Epithelial cell of proximal tubule (primary cell): ENCODE measurements around the gene REN. TPM values are rescaled to one million over a fixed set of nuclear protein-coding genes. Genes with fewer than 3 reads are reported as not detected.

ENCODE experiments used
- DNase-seq: peaks from one replicate; pipeline ENCODE4 v3.0.0-alpha.2; 2011; ENCODE audit warnings: low read depth
- H3K4me3 ChIP-seq: 2 replicates; pipeline ENCODE4 v1.5.1; 2011; ENCODE audit warnings: low read depth, mild to moderate bottlenecking, low read length
- total RNA-seq: library from RNA; depleted of rRNA; stranded (reverse); fragments of >200 nt; gene quantifications from 2 replicates; pipeline ENCODE4 v1.2.3, GENCODE V29; 2015
- TF ChIP-seq, protein P1 (sequence below): conservative IDR thresholded peaks from 2 replicates; pipeline ENCODE4 v1.5.1; 2012; ENCODE audit warnings: low read depth, mild to moderate bottlenecking, low read length

REN gene
- total RNA-seq, 1 donor from 2014 or later: 0.12 TPM

GRCh38 chr1:204124639-204125038, 41.5 kb downstream of the REN start:
- DNase-seq: no peak
- TF ChIP-seq, protein P1, sequence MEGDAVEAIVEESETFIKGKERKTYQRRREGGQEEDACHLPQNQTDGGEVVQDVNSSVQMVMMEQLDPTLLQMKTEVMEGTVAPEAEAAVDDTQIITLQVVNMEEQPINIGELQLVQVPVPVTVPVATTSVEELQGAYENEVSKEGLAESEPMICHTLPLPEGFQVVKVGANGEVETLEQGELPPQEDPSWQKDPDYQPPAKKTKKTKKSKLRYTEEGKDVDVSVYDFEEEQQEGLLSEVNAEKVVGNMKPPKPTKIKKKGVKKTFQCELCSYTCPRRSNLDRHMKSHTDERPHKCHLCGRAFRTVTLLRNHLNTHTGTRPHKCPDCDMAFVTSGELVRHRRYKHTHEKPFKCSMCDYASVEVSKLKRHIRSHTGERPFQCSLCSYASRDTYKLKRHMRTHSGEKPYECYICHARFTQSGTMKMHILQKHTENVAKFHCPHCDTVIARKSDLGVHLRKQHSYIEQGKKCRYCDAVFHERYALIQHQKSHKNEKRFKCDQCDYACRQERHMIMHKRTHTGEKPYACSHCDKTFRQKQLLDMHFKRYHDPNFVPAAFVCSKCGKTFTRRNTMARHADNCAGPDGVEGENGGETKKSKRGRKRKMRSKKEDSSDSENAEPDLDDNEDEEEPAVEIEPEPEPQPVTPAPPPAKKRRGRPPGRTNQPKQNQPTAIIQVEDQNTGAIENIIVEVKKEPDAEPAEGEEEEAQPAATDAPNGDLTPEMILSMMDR: no peak
- no peak overlapping the region for H3K4me3 ChIP-seq

DNA sequence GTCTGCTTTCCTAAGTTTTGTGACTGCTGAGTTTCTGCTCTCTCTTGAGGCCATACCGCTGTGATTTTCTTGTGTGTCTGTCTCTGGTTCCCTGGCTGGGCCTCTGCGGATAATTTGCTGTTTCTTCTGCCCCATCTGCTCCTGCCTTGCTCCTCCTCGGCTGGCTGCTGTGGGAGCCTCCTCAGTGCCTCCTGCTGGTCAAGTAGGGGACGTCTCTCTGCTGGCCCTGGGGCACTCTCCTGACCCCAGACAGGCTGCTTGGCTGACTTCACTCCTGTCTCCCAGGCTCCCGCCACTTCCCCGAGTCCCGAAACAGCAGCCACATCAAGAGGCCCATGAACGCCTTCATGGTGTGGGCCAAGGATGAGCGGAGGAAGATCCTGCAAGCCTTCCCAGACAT, 42.8 kb downstream of the REN start:
- no peak for DNase-seq
- no peak overlapping the region for H3K4me3 ChIP-seq
- TF ChIP-seq, protein P1: peak; percentile 66

DNA sequence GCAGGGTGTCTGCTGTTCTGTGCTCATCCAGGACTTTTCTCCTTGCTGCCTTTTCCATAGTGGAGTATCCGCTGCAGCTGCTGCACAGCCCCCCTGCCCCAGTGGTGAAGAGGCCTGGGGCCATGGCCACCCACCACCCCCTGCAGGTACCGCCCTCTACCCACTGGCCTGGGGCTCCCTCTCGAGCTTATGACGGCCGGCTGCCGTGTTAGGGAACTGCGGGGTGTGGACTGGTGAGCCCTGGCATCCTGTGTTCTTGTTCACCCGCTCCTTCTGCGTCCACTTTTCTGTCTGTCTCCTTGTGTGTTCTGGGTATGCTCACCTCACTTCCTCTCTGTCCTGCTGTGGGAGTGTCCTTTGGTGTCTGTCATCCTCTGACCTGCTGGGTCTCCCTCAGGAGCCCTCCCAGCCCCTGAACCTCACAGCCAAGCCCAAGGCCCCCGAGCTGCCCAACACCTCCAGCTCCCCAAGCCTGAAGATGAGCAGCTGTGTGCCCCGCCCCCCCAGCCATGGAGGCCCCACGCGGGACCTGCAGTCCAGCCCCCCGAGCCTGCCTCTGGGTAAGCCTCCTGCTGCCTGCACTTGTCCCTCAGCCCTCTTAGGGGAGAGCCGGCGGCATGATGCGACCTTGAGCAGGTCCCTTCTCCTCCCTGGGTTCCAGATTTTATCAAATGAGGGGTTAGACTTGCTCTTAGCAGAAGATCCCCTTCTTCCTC, 44.1 kb downstream of the REN start:
- no peak overlapping the region for H3K4me3 ChIP-seq
- TF ChIP-seq, protein P1: no peak
- DNase-seq: no peak

GRCh38 chr1:204116539-204116938, 49.6 kb downstream of the REN start:
- DNase-seq: no peak
- no peak overlapping the region for H3K4me3 ChIP-seq
- TF ChIP-seq, protein P1: no peak

- TF ChIP-seq, protein P1: no peak
- no peak for DNase-seq
- no peak overlapping the region for H3K4me3 ChIP-seq
Observed at GRCh38 chr1:204115116-204115515, 51.0 kb downstream of the REN start.

DNA sequence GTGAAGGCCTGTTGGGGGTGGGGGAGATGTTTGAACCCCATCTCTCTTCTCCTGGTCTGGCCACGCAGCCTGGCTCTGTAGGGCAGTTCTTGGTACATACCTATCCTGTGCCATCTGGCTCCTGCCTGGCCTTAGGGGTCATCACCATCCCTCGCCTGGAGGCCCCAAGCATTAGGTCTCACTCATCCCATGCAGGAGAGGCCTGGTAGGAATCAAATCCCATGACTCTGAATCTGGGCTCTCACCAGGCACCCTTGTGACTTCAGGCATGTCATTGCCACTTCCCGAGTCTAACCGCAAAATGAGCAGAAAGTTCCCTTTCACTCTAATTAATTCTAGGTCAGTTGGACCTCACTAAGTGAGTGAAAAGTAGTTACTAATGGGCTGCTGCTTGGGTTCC, 51.5 kb downstream of the REN start:
- no peak for DNase-seq
- TF ChIP-seq, protein P1: no peak
- H3K4me3 ChIP-seq: no peak overlapping the region

- TF ChIP-seq, protein P1: no peak
- H3K4me3 ChIP-seq: no peak overlapping the region
- DNase-seq: no peak
Observed at GRCh38 chr1:204113896-204114295, 52.2 kb downstream of the REN start.
